ENCODE data around the gene FLT3.

DNA sequence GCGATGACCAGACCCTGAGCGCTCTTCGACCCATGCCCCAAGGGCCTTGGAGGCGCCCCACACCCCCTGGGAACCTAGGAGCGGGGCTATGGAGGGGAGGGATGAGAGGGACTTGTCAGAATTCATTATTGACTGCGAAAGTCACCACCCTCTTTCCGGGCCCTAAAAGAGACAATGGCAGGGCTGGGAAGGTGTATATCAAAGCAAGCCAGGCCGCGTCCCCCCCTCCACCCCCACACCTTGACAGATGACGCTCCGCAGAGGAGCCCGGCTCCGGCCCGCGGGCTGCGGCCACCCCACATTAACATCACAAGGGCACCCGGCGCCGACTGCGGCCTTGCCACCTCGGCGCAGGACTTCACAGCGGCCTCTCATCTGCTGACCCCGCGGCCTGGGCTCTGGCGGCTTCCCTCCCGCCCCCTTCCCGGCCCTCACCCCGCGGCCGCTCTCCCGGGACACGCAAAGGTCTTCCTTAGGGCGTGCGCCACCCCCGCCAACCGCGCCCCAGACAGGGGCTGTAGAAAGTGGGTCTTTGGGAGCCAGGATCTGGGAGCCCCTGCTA is 133.7 kb downstream of the FLT3 start:
- TF ChIP-seq HNF4A (conservative IDR thresholded peaks at IDR 0.05): no peak
- no peak for TF ChIP-seq CTCF (IDR thresholded peaks at IDR 0.05; ENCODE audit: low read depth, low read length, missing input control)
- TF ChIP-seq REST (IDR thresholded peaks at IDR 0.05): no peak

Data from liver (tissue), 3 donors.